H1 (cell line): ENCODE measurements around the gene CASP1. TPM values are rescaled to one million over a fixed set of nuclear protein-coding genes. Genes with fewer than 3 reads are reported as not detected.
"Not testable (repeated sequence)": the region's sequence is repeated elsewhere in the genome, so short reads cannot be mapped to it uniquely, and the experiment has no call there.

ENCODE experiments used
- CTCF ChIA-PET: fragments of 300-600 bp; sonication (Branson Sonifier 250); formaldehyde crosslinking; loops from one replicate; lab custom pipeline; 2021; ENCODE audit not compliant: partially characterized antibody; lab: Charles Lee
- POLR2A ChIA-PET: fragments of 300-600 bp; sonication (Branson Sonifier 250); formaldehyde crosslinking; loops from one replicate; lab custom pipeline; 2021; ENCODE audit warnings: inconsistent platforms; ENCODE audit not compliant: partially characterized antibody; lab: Charles Lee
- DNase-seq, 2 experiments: peaks; one replicate each; pipeline versions ENCODE4 v3.0.0 to v3.0.0-alpha.2; 2010 to 2022; ENCODE audit warnings: low spot score in 2 of 2, low read depth in 1 of 2, mixed read lengths in 1 of 2
- FAIRE-seq: peaks from 2 replicates; lab custom pipeline; 2011; peaks lifted over from hg19 to GRCh38; lab: Jason Lieb, UNC
- H2AFZ ChIP-seq: 2 replicates; pipeline ENCODE4 v1.8.1; 2012; ENCODE audit warnings: low read length, inconsistent platforms
- H2AK5ac ChIP-seq: 2 replicates; pipeline ENCODE4 v1.6.1; 2013; ENCODE audit warnings: low read depth, low read length
- H2BK120ac ChIP-seq: replicated peaks from 2 replicates; pipeline ENCODE3; 2013; ENCODE audit warnings: low read depth, low read length, inconsistent platforms
- H2BK12ac ChIP-seq: 2 replicates; pipeline ENCODE4 v1.6.1; 2013; ENCODE audit warnings: low read depth, low read length
- H2BK15ac ChIP-seq: 2 replicates; pipeline ENCODE4 v1.6.1; 2013; ENCODE audit warnings: low read length
- H2BK20ac ChIP-seq: 2 replicates; pipeline ENCODE4 v1.6.1; 2013; ENCODE audit warnings: low read length
- H2BK5ac ChIP-seq: 2 replicates; pipeline ENCODE4 v1.6.1; 2013; ENCODE audit warnings: low read depth, low read length
- H3K14ac ChIP-seq: 2 replicates; pipeline ENCODE4 v1.6.1; 2013; ENCODE audit warnings: inconsistent platforms; ENCODE audit not compliant: insufficient read length
- H3K18ac ChIP-seq: 2 replicates; pipeline ENCODE4 v1.6.1; 2013; ENCODE audit warnings: low read length; ENCODE audit errors: extremely low read depth
- H3K23ac ChIP-seq: 2 replicates; pipeline ENCODE4 v1.6.1; 2013; ENCODE audit warnings: inconsistent platforms; ENCODE audit not compliant: insufficient read length
- H3K23me2 ChIP-seq: 2 replicates; pipeline ENCODE4 v1.6.1; 2013; ENCODE audit warnings: low read depth, low read length
- H3K27ac ChIP-seq: 2 replicates; pipeline ENCODE4 v1.6.1; 2011; ENCODE audit warnings: low read depth, low read length, inconsistent platforms
- H3K27me3 ChIP-seq, 4 experiments: replicated peaks in 1 of 4; 1 replicate in 1 of 4; 2 replicates in 3 of 4; pipeline versions ENCODE4 v1.6.1 to v1.8.1; 2011 to 2013; ENCODE audit warnings: low read length in 3 of 4, mild to moderate bottlenecking in 3 of 4, inconsistent platforms in 2 of 4, mixed read lengths in 2 of 4, moderate library complexity in 1 of 4; ENCODE audit not compliant: control insufficient read depth in 3 of 4, insufficient read depth in 3 of 4; ENCODE audit errors: extremely low read depth in 1 of 4
- H3K36me3 ChIP-seq, 4 experiments: 2 replicates each; pipeline versions ENCODE4 v1.6.1 to v1.8.1; 2011 to 2013; ENCODE audit warnings: mild to moderate bottlenecking in 4 of 4, low read length in 3 of 4, moderate library complexity in 2 of 4, control low read depth in 1 of 4, inconsistent platforms in 1 of 4; ENCODE audit not compliant: insufficient read depth in 4 of 4, control insufficient read depth in 2 of 4
- H3K4ac ChIP-seq: replicated peaks from 2 replicates; pipeline ENCODE3; 2013; ENCODE audit warnings: low read length, low read depth, mixed read lengths, inconsistent platforms; ENCODE audit not compliant: insufficient read length
- H3K4me1 ChIP-seq, 4 experiments: replicated peaks in 1 of 4; 1 replicate in 1 of 4; 2 replicates in 3 of 4; pipeline versions ENCODE4 v1.6.1 to v1.8.1; 2011 to 2013; ENCODE audit warnings: low read length in 3 of 4, inconsistent platforms in 2 of 4, mixed read lengths in 1 of 4; ENCODE audit not compliant: insufficient read depth in 4 of 4, control insufficient read depth in 3 of 4
- H3K4me2 ChIP-seq, 2 experiments: 2 replicates each; pipeline versions ENCODE4 v1.6.1 to v1.8.1; 2011 to 2013; ENCODE audit warnings: low read depth in 2 of 2, low read length in 2 of 2, control low read depth in 1 of 2, inconsistent platforms in 1 of 2, mild to moderate bottlenecking in 1 of 2; ENCODE audit not compliant: insufficient read depth in 1 of 2
- H3K4me3 ChIP-seq, 4 experiments: fragments of 200-600, 300-600 bp in 1 of 4; sonication (generic), shearing (Covaris generic), sonication (Bioruptor Twin) in 1 of 4; 2 replicates each; pipeline versions ENCODE4 v1.5.1 to v1.8.1; 2011 to 2016; ENCODE audit warnings: low read length in 4 of 4, low read depth in 3 of 4, control low read depth in 2 of 4, inconsistent platforms in 2 of 4, mild to moderate bottlenecking in 2 of 4, mixed read lengths in 1 of 4, moderate library complexity in 1 of 4; ENCODE audit not compliant: insufficient read depth in 2 of 4; ENCODE audit errors: extremely low read depth in 1 of 4
- H3K56ac ChIP-seq: replicated peaks from 2 replicates; pipeline ENCODE3; 2013; ENCODE audit warnings: low read depth, mild to moderate bottlenecking, mixed read lengths, low read length, inconsistent platforms; ENCODE audit not compliant: insufficient read length
- H3K79me1 ChIP-seq: 2 replicates; pipeline ENCODE4 v1.6.1; 2013; ENCODE audit warnings: low read depth, low read length, control low read depth
- H3K79me2 ChIP-seq, 2 experiments: 2 replicates each; pipeline versions ENCODE4 v1.6.1 to v1.8.1; 2012 to 2013; ENCODE audit warnings: low read length in 2 of 2, mild to moderate bottlenecking in 2 of 2, inconsistent platforms in 1 of 2; ENCODE audit not compliant: insufficient read depth in 2 of 2, control insufficient read depth in 1 of 2
- H3K9ac ChIP-seq, 4 experiments: replicated peaks in 1 of 4; 1 replicate in 1 of 4; 2 replicates in 3 of 4; pipeline versions ENCODE4 v1.6.1 to v1.8.1; 2011 to 2013; ENCODE audit warnings: low read depth in 3 of 4, low read length in 3 of 4, control low read depth in 2 of 4, mild to moderate bottlenecking in 2 of 4, moderate library complexity in 2 of 4, inconsistent platforms in 1 of 4; ENCODE audit errors: extremely low read depth in 1 of 4
- H3K9me3 ChIP-seq, 2 experiments: 2 replicates each; pipeline versions ENCODE4 v1.6.1 to v1.8.1; 2012 to 2013; ENCODE audit warnings: mild to moderate bottlenecking in 2 of 2, moderate library complexity in 2 of 2, control low read depth in 1 of 2, inconsistent platforms in 1 of 2, low read depth in 1 of 2, low read length in 1 of 2, mixed read lengths in 1 of 2; ENCODE audit not compliant: insufficient read depth in 2 of 2
- H4K20me1 ChIP-seq, 2 experiments: replicated peaks in 1 of 2; 2 replicates each; pipeline versions ENCODE3 to v1.8.1; 2011 to 2013; ENCODE audit warnings: inconsistent platforms in 2 of 2, low read length in 2 of 2, mild to moderate bottlenecking in 1 of 2; ENCODE audit not compliant: insufficient read depth in 2 of 2, control insufficient read depth in 1 of 2
- H4K5ac ChIP-seq: 2 replicates; pipeline ENCODE4 v1.6.1; 2013; ENCODE audit warnings: low read length, low read depth, mixed read lengths, inconsistent platforms; ENCODE audit not compliant: insufficient read length
- H4K8ac ChIP-seq: 2 replicates; pipeline ENCODE4 v1.8.0; 2013; ENCODE audit warnings: mild to moderate bottlenecking, moderate library complexity, low read length, inconsistent platforms; ENCODE audit not compliant: insufficient read depth; ENCODE audit errors: extremely low read depth
- H4K91ac ChIP-seq: replicated peaks from 2 replicates; pipeline ENCODE3; 2013; ENCODE audit warnings: low read length, mixed read lengths, inconsistent platforms; ENCODE audit not compliant: insufficient read length
- WGBS, 2 experiments: shearing (Covaris generic) in 1 of 2; methylation state at CpG; one replicate each; pipeline versions ENCODE4 v1.1.6 to v1.1.7; 2013 to 2015; ENCODE audit warnings: low lambda C conversion rate in 2 of 2, mixed read lengths in 2 of 2, inconsistent platforms in 1 of 2, low coverage in 1 of 2, missing lambda C conversion rate in 1 of 2; ENCODE audit not compliant: insufficient replicate concordance in 2 of 2, insufficient coverage in 1 of 2, insufficient read length in 1 of 2; ENCODE audit errors: extremely low coverage in 1 of 2, missing lambda C conversion rate in 1 of 2; 5-methylcytosine and 5-hydroxymethylcytosine counted together
- polyA plus RNA-seq, 7 experiments: library from polyadenylated mRNA; depleted of rRNA in 3 of 7; stranded (reverse) in 5 of 7; unstranded in 2 of 7; fragments of >200 nt in 5 of 7; fragments of 200-250 nt in 2 of 7; gene quantifications; 1 replicate in 5 of 7; 2 replicates in 1 of 7; 4 replicates in 1 of 7; pipeline versions ENCODE4 v1.2.1 to v1.2.3, GENCODE V29; 2011 to 2013; ENCODE audit warnings: missing spikeins in 2 of 7, mixed read lengths in 2 of 7
- total RNA-seq: library from RNA; stranded (reverse); fragmentation: NEBNext Ultra II Directional; extraction: Animal tissue kit (Norgen Biotek cat#: 25700); gene quantifications from 2 replicates; pipeline ENCODE4 v1.2.1, GENCODE V29; 2021

The CASP1 gene
- total and polyA plus RNA-seq, 2 of the 8 experiments (the other 6 are each of a cell fraction or from before 2014, with no cell fraction given) = not detected

- peaks cover 0 to 10% (median 3%) of the 10 kb centered on the region in 4 experiments; a peak in 5 of 7 replicates for H3K4me1 ChIP-seq
- DNase-seq, H4K8ac ChIP-seq, H3K27ac ChIP-seq, H3K14ac ChIP-seq, H2BK5ac ChIP-seq, H3K56ac ChIP-seq, CTCF ChIA-PET, POLR2A ChIA-PET, FAIRE-seq, H3K23ac ChIP-seq, H2AFZ ChIP-seq, H3K79me2 ChIP-seq, H3K9ac ChIP-seq, H3K23me2 ChIP-seq, H3K18ac ChIP-seq, H3K79me1 ChIP-seq, H2BK15ac ChIP-seq, H2AK5ac ChIP-seq, H3K36me3 ChIP-seq, H2BK120ac ChIP-seq, H2BK20ac ChIP-seq, H3K9me3 ChIP-seq, H3K4me3 ChIP-seq, H3K4me2 ChIP-seq, H2BK12ac ChIP-seq, H4K91ac ChIP-seq, H4K20me1 ChIP-seq, H4K5ac ChIP-seq, H3K27me3 ChIP-seq, H3K4ac ChIP-seq: not testable (repeated sequence)
- WGBS, 2 experiments = 87% methylated on average over 4 of the region's 4 CpGs; no CpG with 5 or more reads in 1 of the 2 experiments
Observed at GRCh38 chr11:105077141-105077790, 42.3 kb upstream of the CASP1 start.
